ENCODE results near the gene SLC38A11.

SLC38A11 gene

DNA sequence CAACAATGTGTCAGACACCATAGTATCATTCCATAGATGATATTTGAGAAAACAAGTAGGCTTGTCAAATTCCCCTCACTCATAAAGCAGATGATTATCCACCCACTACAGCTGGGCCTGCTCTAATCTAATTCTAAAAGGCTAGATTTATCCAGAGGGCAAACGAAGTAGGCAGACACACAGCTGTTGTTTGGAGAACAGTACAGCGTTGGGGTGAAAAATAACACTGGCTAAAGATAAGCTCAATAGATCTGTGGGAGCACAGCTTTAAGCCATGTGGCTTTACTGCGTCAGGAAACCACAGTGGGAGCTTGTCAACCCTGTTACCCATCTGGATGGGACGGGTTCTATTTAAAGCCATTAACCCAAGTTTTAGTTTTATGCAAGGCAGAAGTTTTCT, 64.8 kb downstream of the SLC38A11 start:
- Mint-ChIP-seq H3K27ac (no peak overlapping the region), H3K4me1 (ENCODE audit: low read depth) (no peaks in the 10 kb centered on the region), H3K4me3 (no peak overlapping the region), H3K27me3 (ENCODE audit: low read depth) (peaks cover 28% of the 10 kb centered on the region), H3K9me3 (no peaks in the 10 kb centered on the region), H3K36me3 (ENCODE audit: low read depth) (no peaks in the 10 kb centered on the region)

DNA sequence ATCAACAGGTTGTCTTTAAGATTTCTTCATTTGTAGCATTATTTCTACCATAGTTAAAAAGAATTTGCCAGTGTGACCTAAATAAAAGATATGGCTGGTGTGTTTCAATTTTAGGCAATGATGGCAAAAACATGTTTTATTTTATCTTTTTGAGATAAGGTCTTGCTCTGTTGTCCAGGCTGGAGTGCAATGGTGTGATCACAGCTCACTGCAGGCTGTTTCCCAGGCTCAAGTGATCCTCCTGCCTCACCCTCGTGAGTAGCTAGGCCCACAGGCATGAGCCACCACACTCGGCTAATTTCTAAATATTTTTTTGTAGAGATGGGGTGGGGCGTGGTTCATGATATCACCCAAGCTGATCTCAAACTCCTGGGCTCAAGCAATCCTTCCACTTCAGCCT, 66.7 kb downstream of the SLC38A11 start:
- Mint-ChIP-seq H3K4me1 (ENCODE audit: low read depth) (no peaks in the 10 kb centered on the region), H3K27ac (no peak overlapping the region), H3K27me3 (ENCODE audit: low read depth) (peaks cover 24% of the 10 kb centered on the region), H3K36me3 (ENCODE audit: low read depth) (no peaks in the 10 kb centered on the region), H3K4me3 (no peak overlapping the region), H3K9me3 (no peaks in the 10 kb centered on the region)

DNA sequence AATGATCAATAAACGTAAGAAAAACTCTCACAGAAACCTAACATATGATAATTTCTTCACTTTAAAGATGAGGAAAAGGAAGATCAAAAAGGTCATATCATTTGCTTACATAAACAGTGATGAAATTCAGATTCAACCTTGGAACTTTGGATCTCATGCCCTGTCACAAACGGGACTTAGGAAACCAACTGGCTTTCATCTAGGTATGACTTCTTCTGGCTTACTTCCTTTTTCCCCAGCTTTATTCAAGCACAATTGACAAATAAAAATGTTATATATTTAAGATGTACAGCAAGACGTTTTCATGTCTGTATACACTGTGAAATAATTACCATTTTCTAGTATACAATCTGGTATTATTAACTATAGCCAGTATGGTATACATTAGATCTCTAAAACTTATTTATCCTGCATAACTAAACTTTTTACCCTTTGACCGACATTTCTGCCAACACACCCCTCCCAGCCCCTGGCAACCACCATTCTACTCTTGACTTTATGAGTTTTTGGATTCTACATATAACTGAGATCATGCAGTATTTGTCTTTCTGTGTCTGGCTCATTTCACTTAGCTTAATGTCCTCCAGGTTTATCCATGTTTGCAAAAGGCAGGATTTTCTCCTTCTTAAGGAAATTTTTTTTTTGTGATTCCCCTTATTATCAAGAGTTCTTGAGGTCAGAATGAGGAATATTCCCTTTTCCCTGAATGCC, 67.7 kb downstream of the SLC38A11 start:
- Mint-ChIP-seq H3K36me3 (ENCODE audit: low read depth) (no peaks in the 10 kb centered on the region), H3K27ac (no peak overlapping the region), H3K4me1 (ENCODE audit: low read depth) (no peaks in the 10 kb centered on the region), H3K4me3 (no peak overlapping the region), H3K27me3 (ENCODE audit: low read depth) (peaks cover 24% of the 10 kb centered on the region), H3K9me3 (no peaks in the 10 kb centered on the region)

DNA sequence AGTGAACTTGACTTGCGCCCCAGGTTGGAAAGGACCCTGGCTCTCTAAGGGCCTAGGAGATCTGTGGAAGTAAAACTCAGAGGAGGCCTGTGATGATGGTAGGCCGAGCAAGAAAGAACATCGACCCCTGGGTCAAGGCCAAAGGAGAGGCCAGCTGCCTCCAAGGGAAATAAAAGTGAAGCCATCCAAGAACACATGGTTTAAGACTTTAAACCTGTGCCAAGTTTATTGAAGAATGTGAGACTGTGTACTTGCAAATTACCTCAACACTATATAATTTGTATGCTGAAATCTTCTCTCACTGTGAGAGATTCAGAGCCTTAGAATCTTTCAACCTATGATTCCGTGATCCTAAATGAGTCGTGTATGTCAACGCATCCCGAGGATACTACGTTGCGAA, 73.0 kb downstream of the SLC38A11 start:
- Mint-ChIP-seq H3K27me3 (ENCODE audit: low read depth) (peaks cover 9% of the 10 kb centered on the region), H3K36me3 (ENCODE audit: low read depth) (no peaks in the 10 kb centered on the region), H3K27ac (no peak overlapping the region), H3K4me1 (ENCODE audit: low read depth) (no peaks in the 10 kb centered on the region), H3K4me3 (no peak overlapping the region), H3K9me3 (no peaks in the 10 kb centered on the region)

DNA sequence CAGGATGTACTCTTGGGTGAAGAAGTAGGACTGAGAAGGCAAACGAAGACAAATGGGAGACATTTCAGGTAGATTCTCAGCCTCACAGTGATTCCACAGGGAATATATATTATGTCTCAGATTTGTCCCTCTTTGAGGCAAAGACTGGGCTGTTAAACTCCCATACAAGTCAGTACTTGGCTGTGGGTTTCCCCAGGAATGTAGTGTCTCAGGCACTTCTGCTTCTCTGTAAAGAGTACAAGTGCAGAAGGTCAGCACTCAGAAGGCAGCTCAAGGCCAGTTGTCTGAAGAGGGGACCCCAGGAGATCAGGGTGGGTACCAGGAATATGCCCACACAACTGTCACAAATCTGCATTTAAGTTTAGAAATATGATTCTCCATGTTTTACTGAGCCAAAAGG, 73.8 kb downstream of the SLC38A11 start:
- Mint-ChIP-seq H3K27ac (no peak overlapping the region), H3K4me1 (ENCODE audit: low read depth) (no peaks in the 10 kb centered on the region), H3K4me3 (no peak overlapping the region), H3K36me3 (ENCODE audit: low read depth) (no peaks in the 10 kb centered on the region), H3K27me3 (ENCODE audit: low read depth) (peaks cover 9% of the 10 kb centered on the region), H3K9me3 (no peaks in the 10 kb centered on the region)

DNA sequence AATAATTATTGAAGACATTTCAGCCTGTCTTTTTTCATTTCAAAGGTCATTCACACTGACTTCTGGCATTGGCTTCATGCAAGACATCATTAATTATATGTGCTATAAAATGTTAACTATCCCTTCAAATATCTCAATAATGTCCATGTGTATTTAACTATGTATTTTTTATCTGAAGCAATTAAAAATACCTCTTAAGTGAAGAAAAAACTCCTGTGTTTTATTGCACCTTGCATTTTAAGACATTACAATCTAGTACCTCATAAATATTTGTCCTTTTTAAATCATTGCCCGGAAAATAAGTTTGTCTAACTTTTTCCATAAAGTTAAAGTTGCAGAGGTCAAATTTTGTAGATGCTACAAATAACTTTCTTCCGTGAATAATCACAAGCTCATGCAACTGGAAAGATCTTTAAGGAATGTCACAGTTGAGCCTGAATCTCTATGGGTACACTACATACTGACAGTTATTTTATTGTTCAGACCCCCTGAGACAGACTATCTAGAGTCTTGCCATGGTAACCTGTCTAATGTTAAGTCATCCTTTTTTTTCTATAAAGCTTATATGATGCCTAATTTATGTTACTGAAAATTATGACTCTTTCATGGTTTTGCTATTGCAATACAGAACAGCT, 75.3 kb downstream of the SLC38A11 start:
- no peaks in the 10 kb centered on the region for H3K4me1 Mint-ChIP-seq (ENCODE audit: low read depth)
- peaks cover 9% of the 10 kb centered on the region for H3K27me3 Mint-ChIP-seq (ENCODE audit: low read depth)
- no peak overlapping the region for H3K4me3 Mint-ChIP-seq
- no peak overlapping the region for H3K27ac Mint-ChIP-seq
- no peaks in the 10 kb centered on the region for H3K9me3 Mint-ChIP-seq
- no peaks in the 10 kb centered on the region for H3K36me3 Mint-ChIP-seq (ENCODE audit: low read depth)

DNA sequence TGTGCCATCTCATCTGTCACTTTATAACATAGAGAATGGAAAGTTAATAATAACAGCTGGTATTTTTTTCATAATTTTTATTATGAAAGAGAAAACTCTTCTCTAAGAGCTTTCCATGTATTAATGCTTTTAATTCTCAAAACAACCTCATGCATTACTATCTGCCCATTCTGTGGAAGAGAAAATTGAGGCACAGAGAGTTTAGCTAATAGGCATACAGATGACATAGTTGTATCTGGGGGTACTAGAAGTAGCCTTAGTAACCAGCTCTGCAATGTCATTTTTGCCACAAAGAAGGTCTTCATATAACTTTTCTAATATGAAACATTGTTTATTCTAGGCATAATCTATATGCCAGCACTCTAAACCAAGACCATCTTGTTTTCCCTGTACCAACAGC, 77.4 kb downstream of the SLC38A11 start:
- no peaks in the 10 kb centered on the region for H3K4me1 Mint-ChIP-seq (ENCODE audit: low read depth)
- H3K27me3 Mint-ChIP-seq (ENCODE audit: low read depth) = peaks cover 9% of the 10 kb centered on the region
- H3K4me3 Mint-ChIP-seq = no peak overlapping the region
- no peaks in the 10 kb centered on the region for H3K9me3 Mint-ChIP-seq
- H3K27ac Mint-ChIP-seq = no peak overlapping the region
- H3K36me3 Mint-ChIP-seq (ENCODE audit: low read depth) = no peaks in the 10 kb centered on the region

DNA sequence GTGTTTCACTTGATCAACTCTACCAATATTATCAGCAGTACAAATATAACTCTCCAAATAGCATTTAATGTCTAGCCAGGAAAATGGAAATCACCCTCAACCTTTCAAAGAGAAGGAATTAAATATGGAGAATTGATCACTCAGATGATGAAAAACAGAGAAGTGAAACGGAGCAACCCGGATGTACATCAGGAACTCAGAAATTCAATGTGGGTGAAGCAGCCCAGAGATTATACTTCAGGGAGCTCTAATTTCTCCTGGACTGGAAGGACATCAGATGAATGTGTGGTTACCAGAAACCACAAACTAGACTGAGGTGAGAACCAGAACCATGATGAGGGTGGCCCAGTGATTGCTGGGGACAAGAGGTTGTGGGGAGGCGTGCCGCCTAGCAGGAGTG, 78.2 kb downstream of the SLC38A11 start:
- Mint-ChIP-seq H3K27me3 (ENCODE audit: low read depth) (peaks cover 9% of the 10 kb centered on the region), H3K4me1 (ENCODE audit: low read depth) (no peaks in the 10 kb centered on the region), H3K27ac (no peak overlapping the region), H3K9me3 (no peaks in the 10 kb centered on the region), H3K36me3 (ENCODE audit: low read depth) (no peaks in the 10 kb centered on the region), H3K4me3 (no peak overlapping the region)

DNA sequence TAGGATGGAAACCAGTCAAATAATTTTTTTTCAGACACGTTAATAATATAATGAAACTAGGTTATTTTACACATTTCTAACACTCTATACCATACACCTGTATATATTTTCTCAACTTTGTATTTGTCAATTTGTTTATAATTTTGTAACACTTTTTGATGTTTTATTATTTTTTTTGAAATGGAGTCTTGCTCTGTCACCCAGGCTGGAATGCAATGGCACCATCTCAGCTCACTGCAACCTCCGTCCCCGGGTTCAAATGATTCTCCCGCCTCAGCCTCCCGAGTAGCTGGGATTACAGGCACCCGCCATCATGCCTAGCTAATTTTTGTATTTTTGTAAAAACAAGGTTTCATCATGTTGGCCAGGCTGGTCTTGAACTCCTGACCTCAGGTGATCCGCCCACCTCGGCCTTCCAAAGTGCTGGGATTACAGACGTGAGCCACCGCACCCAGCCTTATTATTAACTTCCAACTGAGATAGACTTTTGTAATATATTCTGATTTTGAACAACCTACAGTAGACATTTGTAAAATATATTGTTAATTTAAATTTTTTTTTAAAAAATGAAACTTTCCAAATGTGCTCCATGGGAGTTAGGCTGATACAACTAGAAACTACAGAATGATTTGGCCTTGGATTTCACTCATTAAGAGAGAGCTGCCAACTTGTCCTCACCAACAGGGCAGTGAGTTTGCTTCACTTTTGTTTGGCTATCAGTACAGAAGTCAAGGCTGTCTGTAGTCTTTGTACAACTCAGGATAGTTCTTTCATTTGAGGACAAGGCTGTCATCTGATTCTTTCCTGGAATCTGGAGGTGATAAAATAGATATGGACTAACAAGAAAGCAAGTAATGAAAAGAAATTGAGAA, 79.8 kb downstream of the SLC38A11 start:
- Mint-ChIP-seq H3K36me3 (ENCODE audit: low read depth) (no peaks in the 10 kb centered on the region), H3K9me3 (no peaks in the 10 kb centered on the region)

DNA sequence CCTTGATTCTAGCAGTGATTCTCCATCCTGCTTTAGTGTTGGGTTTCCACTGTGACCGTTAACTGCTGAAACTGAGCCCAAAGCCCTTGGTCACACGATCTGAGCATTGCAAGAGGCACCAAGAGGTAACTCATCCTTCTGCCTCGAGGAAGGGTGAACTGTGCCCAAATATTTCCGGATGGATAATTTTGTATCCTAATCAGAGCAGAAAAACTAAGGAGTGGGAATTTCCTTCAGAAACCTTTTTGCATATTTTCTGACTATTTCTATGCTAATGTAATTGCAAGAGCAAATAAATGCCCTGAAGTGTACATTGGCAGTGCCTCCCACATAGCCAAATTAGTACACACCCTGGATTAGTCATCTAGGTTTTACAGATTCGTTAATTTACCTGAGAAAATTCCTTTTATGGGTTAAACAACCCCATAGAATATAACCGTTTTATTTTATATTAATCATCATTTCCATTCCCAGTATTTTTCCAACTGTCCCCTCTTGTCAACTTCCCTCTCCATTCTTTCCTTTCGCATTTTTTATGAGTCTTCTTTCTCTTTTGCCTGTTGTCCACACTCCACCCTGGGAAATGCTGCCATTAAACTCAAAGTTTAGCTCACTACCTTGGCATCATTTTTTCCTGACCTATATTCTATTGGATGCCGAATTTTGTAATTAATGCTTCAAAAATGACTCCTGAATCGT, 82.0 kb downstream of the SLC38A11 start:
- Mint-ChIP-seq H3K4me1 (ENCODE audit: low read depth) (no peaks in the 10 kb centered on the region), H3K27me3 (ENCODE audit: low read depth) (peaks cover 1% of the 10 kb centered on the region), H3K36me3 (ENCODE audit: low read depth) (no peaks in the 10 kb centered on the region), H3K4me3 (no peak overlapping the region), H3K27ac (no peak overlapping the region), H3K9me3 (no peaks in the 10 kb centered on the region)

More for the DNA sequence above, 79.8 kb downstream of the SLC38A11 start:
- H3K27ac Mint-ChIP-seq = no peak overlapping the region
- H3K4me3 Mint-ChIP-seq = no peak overlapping the region
- H3K4me1 Mint-ChIP-seq (ENCODE audit: low read depth) = no peaks in the 10 kb centered on the region
- H3K27me3 Mint-ChIP-seq (ENCODE audit: low read depth) = peaks cover 5% of the 10 kb centered on the region

DNA sequence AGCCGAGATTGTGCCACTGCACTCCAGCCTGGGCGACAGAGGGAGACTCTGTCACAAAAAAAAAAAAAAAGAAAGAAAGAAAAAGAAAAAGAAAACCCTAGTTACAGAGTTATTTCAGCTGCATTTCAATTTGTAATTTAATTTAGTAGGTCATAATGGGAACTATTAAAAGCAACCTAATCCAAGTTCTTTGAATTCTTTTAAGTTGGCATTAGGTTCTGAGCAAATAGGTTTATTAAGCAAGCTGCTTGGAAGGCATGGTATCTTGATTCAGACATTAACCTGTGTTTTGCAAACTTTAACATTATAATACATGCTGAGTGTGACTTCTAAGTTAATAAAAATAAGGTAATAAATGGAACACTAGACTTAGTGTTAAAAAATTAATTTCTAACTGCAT, 83.9 kb downstream of the SLC38A11 start:
- Mint-ChIP-seq H3K27ac (no peak overlapping the region), H3K4me1 (ENCODE audit: low read depth) (no peaks in the 10 kb centered on the region), H3K4me3 (no peak overlapping the region), H3K36me3 (ENCODE audit: low read depth) (no peaks in the 10 kb centered on the region), H3K9me3 (no peaks in the 10 kb centered on the region), H3K27me3 (ENCODE audit: low read depth) (peaks cover 6% of the 10 kb centered on the region)

DNA sequence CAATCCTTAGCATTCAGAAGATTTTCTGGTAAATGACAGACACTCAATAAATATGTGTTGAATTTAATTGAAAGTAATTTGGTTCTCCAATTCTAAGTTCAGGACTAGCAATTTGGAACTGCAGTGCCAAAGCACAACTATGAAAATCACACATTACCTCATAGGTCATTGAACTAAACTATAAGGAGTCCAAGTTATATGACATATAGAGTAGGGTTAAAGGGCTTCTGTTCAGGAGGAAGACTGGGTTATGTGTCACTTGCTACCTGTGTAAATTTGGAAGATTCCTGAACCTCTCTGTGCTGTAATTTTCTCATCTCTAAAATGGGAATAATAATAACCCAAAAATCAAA, 85.9 kb downstream of the SLC38A11 start:
- no peaks in the 10 kb centered on the region for H3K4me1 Mint-ChIP-seq (ENCODE audit: low read depth)
- peaks cover 6% of the 10 kb centered on the region for H3K27me3 Mint-ChIP-seq (ENCODE audit: low read depth)
- H3K27ac Mint-ChIP-seq = no peak overlapping the region
- H3K36me3 Mint-ChIP-seq (ENCODE audit: low read depth) = no peaks in the 10 kb centered on the region
- H3K4me3 Mint-ChIP-seq = no peak overlapping the region
- H3K9me3 Mint-ChIP-seq = no peaks in the 10 kb centered on the region

DNA sequence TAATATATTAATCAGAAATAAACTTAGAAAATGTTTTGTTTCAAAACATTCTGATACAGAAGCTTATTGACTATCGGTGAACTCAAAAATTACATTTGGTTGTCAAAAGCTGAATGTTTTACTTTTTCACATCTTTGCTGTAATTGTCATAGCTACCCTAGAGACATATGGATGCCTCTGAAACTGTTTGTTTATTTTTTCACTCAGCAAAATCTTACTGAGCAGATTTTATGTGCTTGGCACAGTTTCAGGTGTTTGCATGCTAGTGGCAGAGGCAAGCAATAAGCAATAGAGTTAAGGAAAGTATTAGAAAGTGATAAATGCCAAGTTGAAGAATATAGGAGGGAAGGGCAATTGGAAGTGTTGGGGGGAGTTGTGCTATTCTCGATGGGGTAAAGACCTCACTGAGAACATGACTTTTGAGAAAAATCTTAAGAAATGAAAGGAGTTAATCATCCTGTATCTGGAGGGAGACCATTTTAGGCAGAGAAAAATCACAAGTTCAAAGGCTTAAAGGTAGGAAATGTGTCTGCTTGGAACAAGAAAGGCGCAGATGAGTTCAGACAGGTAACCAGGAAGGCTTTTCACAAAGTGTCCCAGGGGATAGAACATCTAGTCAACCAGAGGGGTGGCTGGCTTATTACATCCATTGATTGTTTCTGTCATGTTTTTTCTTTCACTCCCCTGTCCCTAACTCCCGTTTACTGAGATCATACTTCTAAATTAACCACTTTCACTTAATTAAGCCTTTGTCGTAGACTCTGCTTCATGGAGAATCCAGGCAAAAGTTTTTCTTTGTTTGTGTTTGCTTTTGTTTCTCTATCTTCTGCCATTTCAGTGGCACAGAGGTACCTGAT, 86.5 kb downstream of the SLC38A11 start:
- no peak overlapping the region for H3K4me3 Mint-ChIP-seq
- peaks cover 6% of the 10 kb centered on the region for H3K27me3 Mint-ChIP-seq (ENCODE audit: low read depth)
- no peaks in the 10 kb centered on the region for H3K9me3 Mint-ChIP-seq
- H3K4me1 Mint-ChIP-seq (ENCODE audit: low read depth) = no peaks in the 10 kb centered on the region
- H3K27ac Mint-ChIP-seq = no peak overlapping the region
- H3K36me3 Mint-ChIP-seq (ENCODE audit: low read depth) = no peaks in the 10 kb centered on the region
